ENCODE measurements around the gene TCEAL1.

Gene TCEAL1

GRCh38 chrX:103630171-103630511 lies 1.4 kb downstream of the TCEAL1 start:
- DNase-seq (no peak), ATAC-seq (ENCODE audit: insufficient read depth, low read depth) (no peak)
- Histone ChIP-seq H3K27ac (ENCODE audit: low read length) (no peak overlapping the region), H2AFZ (ENCODE audit: low read depth, low read length) (peak overlapping the region; percentile 87), H3K27me3 (ENCODE audit: insufficient read depth, low read length, poor library complexity) (no peaks in the 10 kb centered on the region), H3K9me3 (ENCODE audit: insufficient read depth, low read length, severe bottlenecking) (no peaks in the 10 kb centered on the region), H4K20me1 (ENCODE audit: insufficient read depth, low read length) (no peaks in the 10 kb centered on the region), H3K36me3 (ENCODE audit: insufficient read depth, low read length) (no peaks in the 10 kb centered on the region), H3K4me1 (ENCODE audit: insufficient read depth, low read length) (peaks cover 22% of the 10 kb centered on the region), H3K9ac (ENCODE audit: low read depth, low read length) (peak overlapping the region; percentile 82), H3K79me2 (ENCODE audit: insufficient read depth, low read length) (peaks cover 10% of the 10 kb centered on the region; the same call in 1 of the 2 replicates), H3K4me3 (ENCODE audit: low read depth in 1 of 2, low read length in 2 of 2) (peak overlapping the region; percentile 52 to 67; a peak in 3 of 4 replicates), H3K4me2 (ENCODE audit: insufficient read depth, low read length) (peak overlapping the region; percentile 73)
- no peak for TF ChIP-seq CTCF (IDR thresholded peaks at IDR 0.05; ENCODE audit: borderline replicate concordance, extremely low read depth, low read length, poor library complexity, severe bottlenecking)
- TF ChIP-seq EZH2 (IDR thresholded peaks at IDR 0.05; ENCODE audit: borderline replicate concordance, low read depth, low read length, severe bottlenecking): no peak

DNA sequence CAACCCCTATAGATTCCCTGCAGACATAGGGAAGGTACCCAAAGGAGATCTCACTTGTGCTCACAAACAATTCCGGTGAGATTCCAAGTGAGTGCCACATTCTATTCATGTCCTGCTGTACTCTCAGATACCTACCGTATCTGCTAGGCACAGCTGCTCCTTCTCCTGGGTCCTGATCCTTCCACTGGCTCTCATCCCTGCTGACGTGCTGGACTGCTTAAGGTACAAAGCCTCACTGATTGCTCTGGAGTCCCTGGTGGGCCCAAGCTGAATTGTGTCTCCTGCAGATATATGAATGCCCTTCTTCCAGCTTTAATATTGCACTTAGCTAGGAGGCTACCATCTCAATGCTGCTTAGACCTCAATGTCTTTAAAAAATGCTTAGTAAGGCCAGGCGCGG lies 2.4 kb downstream of the TCEAL1 start:
- H3K4me2 ChIP-seq (ENCODE audit: insufficient read depth, low read length): no peak overlapping the region
- no peak overlapping the region for H3K27ac ChIP-seq (ENCODE audit: low read length)
- no peak overlapping the region for H3K9ac ChIP-seq (ENCODE audit: low read depth, low read length)
- H2AFZ ChIP-seq (ENCODE audit: low read depth, low read length): no peak overlapping the region
- H4K20me1 ChIP-seq (ENCODE audit: insufficient read depth, low read length): no peaks in the 10 kb centered on the region
- no peak for DNase-seq
- H3K4me3 ChIP-seq (ENCODE audit: low read depth in 1 of 2, low read length in 2 of 2): no peak overlapping the region
- no peaks in the 10 kb centered on the region for H3K36me3 ChIP-seq (ENCODE audit: insufficient read depth, low read length)
- H3K9me3 ChIP-seq (ENCODE audit: insufficient read depth, low read length, severe bottlenecking): no peaks in the 10 kb centered on the region
- H3K27me3 ChIP-seq (ENCODE audit: insufficient read depth, low read length, poor library complexity): no peaks in the 10 kb centered on the region
- no peak for ATAC-seq (ENCODE audit: insufficient read depth, low read depth)
- peaks cover 22% of the 10 kb centered on the region for H3K4me1 ChIP-seq (ENCODE audit: insufficient read depth, low read length)
- peaks cover 10% of the 10 kb centered on the region; the same call in 1 of the 2 replicates for H3K79me2 ChIP-seq (ENCODE audit: insufficient read depth, low read length)
- no peak for TF ChIP-seq EZH2 (IDR thresholded peaks at IDR 0.05; ENCODE audit: borderline replicate concordance, low read depth, low read length, severe bottlenecking)
- TF ChIP-seq CTCF (IDR thresholded peaks at IDR 0.05; ENCODE audit: borderline replicate concordance, extremely low read depth, low read length, poor library complexity, severe bottlenecking): no peak

GRCh38 chrX:103635436-103635835 lies 6.7 kb downstream of the TCEAL1 start:
- Histone ChIP-seq H3K27me3 (ENCODE audit: insufficient read depth, low read length, poor library complexity) (no peaks in the 10 kb centered on the region), H3K9ac (ENCODE audit: low read depth, low read length) (no peak overlapping the region), H4K20me1 (ENCODE audit: insufficient read depth, low read length) (no peaks in the 10 kb centered on the region), H3K4me3 (ENCODE audit: low read depth in 1 of 2, low read length in 2 of 2) (no peak overlapping the region), H3K27ac (ENCODE audit: low read length) (no peak overlapping the region), H3K79me2 (ENCODE audit: insufficient read depth, low read length) (no peaks in the 10 kb centered on the region), H3K4me1 (ENCODE audit: insufficient read depth, low read length) (no peaks in the 10 kb centered on the region; the same call in 1 of the 2 replicates), H3K9me3 (ENCODE audit: insufficient read depth, low read length, severe bottlenecking) (no peaks in the 10 kb centered on the region), H2AFZ (ENCODE audit: low read depth, low read length) (no peak overlapping the region), H3K36me3 (ENCODE audit: insufficient read depth, low read length) (no peaks in the 10 kb centered on the region), H3K4me2 (ENCODE audit: insufficient read depth, low read length) (no peak overlapping the region)
- no peak for TF ChIP-seq CTCF (IDR thresholded peaks at IDR 0.05; ENCODE audit: borderline replicate concordance, extremely low read depth, low read length, poor library complexity, severe bottlenecking)
- TF ChIP-seq EZH2 (IDR thresholded peaks at IDR 0.05; ENCODE audit: borderline replicate concordance, low read depth, low read length, severe bottlenecking): no peak
- ATAC-seq (ENCODE audit: insufficient read depth, low read depth) (no peak), DNase-seq (no peak)

Data from DND-41 (cell line).